Ascending aorta (tissue), 2 donors: ENCODE measurements around the gene ADAM19. TPM values are rescaled to one million over a fixed set of nuclear protein-coding genes. Genes with fewer than 3 reads are reported as not detected.

Experiments
- DNase-seq, 2 donors: peaks; one replicate each; pipeline ENCODE4 v3.0.0-alpha.2; 2019; ENCODE audit warnings: low spot score in 2 of 2
- H3K27ac ChIP-seq, 2 donors: fragments of 200-600 bp; sonication (generic); one replicate each; pipeline ENCODE4 v1.5.1; 2016 to 2017; ENCODE audit warnings: mild to moderate bottlenecking in 1 of 2
- H3K27me3 ChIP-seq: fragments of 200-600 bp; sonication (generic); one replicate; pipeline ENCODE4 v1.5.1; 2017
- H3K36me3 ChIP-seq, 2 donors: fragments of 200-600 bp; sonication (generic); one replicate each; pipeline ENCODE4 v1.5.1; 2016
- H3K4me1 ChIP-seq, 2 donors: fragments of 200-600 bp; sonication (generic); one replicate each; pipeline ENCODE4 v1.5.1; 2016 to 2017; ENCODE audit warnings: mild to moderate bottlenecking in 1 of 2
- H3K4me3 ChIP-seq, 2 donors: fragments of 200-600 bp; sonication (generic); one replicate each; pipeline ENCODE4 v1.5.1; 2016 to 2017; ENCODE audit warnings: mild to moderate bottlenecking in 1 of 2
- H3K9me3 ChIP-seq, 2 donors: fragments of 200-600 bp; sonication (generic); one replicate each; pipeline ENCODE4 v1.5.1; 2016
- intact Hi-C: fragments of 100-400 bp; cut with DNase I; formaldehyde crosslinking; loops from one replicate; pipeline ENCODE4 v1.15.1; 2023
- total RNA-seq: library from RNA; depleted of rRNA; stranded (reverse); fragments of >200 nt; gene quantifications from one replicate; pipeline ENCODE4 v1.1.0, GENCODE V29; 2016
- TF ChIP-seq, protein P1 (sequence below), 3 experiments: fragments of 200-600 bp in 2 of 3; fragments of 450-650 bp in 1 of 3; sonication (generic) in 2 of 3; IDR thresholded peaks; one replicate each; pipeline ENCODE4 v1.5.1; 2016 to 2019; ENCODE audit warnings: antibody characterized with exemption in 3 of 3, mild to moderate bottlenecking in 1 of 3, moderate library complexity in 1 of 3

Gene ADAM19
- total RNA-seq, 1 donor from 2014 or later, result 11.7 TPM

DNA sequence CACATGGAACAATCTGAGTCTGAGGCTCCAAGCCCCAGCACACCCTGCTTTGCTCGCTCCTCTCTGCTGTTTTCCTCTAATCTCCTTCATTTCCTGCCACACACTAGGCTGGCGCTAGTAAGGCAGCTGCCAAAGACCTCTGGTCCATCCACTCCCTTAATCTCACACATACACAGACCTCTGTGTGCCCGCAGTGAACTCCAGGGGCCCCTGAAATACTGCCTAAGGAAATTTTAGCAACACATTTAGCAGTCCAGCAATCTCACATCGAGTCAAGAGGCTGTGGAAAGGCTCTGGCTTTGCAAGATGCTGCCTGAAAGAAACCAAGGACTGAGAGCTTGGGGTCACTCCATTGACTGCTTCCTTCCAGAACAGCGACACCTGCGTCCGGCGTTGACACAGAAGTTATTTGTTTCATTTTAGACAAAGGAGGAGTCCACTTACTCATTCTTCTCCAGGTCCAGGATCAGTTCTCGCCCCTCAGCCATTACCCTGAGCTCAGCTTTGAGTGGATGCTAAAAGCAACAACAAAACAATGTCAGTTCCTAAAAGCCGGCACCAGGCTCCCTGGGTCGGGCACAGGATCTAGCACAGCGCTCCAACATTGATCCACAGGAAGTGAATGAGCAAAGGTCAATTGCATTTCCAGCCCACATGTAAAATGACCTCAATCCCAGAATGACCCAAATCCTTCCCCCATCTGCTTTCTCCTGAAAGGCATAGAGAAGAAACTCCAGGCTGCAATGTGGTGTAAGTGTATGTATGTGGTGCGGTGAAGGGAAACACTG lies 11.5 kb downstream of the ADAM19 start:
- intact Hi-C loops, result loop anchor here (1.0 to 5.0 kb wide), 3 partner anchors 11 to 182 kb away; partner anchors contain the start of gene ADAM19
- no peak for DNase-seq
- Histone ChIP-seq H3K9me3 (no peaks in the 10 kb centered on the region), H3K4me3 (peak overlapping the region in 1 of 2 donors; percentile 23), H3K27me3 (no peaks in the 10 kb centered on the region), H3K4me1 (peaks cover 6 to 34% of the 10 kb centered on the region in 2 donors), H3K27ac (peak overlapping the region; percentile 81 to 83), H3K36me3 (no peaks in the 10 kb centered on the region)
- TF ChIP-seq, protein P1, sequence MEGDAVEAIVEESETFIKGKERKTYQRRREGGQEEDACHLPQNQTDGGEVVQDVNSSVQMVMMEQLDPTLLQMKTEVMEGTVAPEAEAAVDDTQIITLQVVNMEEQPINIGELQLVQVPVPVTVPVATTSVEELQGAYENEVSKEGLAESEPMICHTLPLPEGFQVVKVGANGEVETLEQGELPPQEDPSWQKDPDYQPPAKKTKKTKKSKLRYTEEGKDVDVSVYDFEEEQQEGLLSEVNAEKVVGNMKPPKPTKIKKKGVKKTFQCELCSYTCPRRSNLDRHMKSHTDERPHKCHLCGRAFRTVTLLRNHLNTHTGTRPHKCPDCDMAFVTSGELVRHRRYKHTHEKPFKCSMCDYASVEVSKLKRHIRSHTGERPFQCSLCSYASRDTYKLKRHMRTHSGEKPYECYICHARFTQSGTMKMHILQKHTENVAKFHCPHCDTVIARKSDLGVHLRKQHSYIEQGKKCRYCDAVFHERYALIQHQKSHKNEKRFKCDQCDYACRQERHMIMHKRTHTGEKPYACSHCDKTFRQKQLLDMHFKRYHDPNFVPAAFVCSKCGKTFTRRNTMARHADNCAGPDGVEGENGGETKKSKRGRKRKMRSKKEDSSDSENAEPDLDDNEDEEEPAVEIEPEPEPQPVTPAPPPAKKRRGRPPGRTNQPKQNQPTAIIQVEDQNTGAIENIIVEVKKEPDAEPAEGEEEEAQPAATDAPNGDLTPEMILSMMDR (IDR thresholded peaks at IDR 0.05), result no peak

DNA sequence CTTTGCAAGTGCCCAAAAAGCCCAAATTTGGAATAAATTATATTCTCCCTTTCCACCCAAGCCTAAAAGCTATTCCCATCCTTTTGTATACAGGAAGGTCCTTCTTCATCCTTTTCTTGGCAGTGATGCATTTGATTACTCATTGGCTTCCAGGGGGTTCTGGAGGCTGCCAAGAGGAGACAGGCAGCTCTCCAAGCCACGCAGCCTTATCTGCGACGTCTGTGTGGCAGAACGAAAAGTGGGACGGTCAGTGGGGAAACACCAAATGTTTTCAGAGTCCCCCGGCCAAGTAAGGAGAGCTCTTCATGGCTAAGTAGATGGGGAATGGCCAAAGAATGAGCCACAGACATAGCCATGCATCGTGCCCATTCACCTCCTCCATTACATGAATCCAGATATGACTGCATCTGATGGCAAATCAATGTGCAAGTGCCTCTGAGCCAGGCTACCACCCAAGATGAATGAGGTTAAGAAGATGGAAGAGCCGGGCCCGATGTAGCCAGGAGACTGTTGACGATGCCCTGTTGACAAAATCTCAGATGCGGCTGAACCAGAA lies 12.1 kb downstream of the ADAM19 start:
- TF ChIP-seq, protein P1 (IDR thresholded peaks at IDR 0.05), result no peak
- no peaks in the 10 kb centered on the region for H3K9me3 ChIP-seq
- peak overlapping the region; percentile 81 to 83 for H3K27ac ChIP-seq
- H3K4me1 ChIP-seq, result peaks cover 6 to 39% of the 10 kb centered on the region in 2 donors
- peak in 1 of 2 donors; percentile 84 for DNase-seq
- peak overlapping the region in 1 of 2 donors; percentile 23 for H3K4me3 ChIP-seq
- H3K36me3 ChIP-seq, result no peaks in the 10 kb centered on the region
- intact Hi-C loops, result loop anchor here (1.0 to 5.0 kb wide), 3 partner anchors 12 to 181 kb away; partner anchors contain the start of gene ADAM19
- no peaks in the 10 kb centered on the region for H3K27me3 ChIP-seq

DNA sequence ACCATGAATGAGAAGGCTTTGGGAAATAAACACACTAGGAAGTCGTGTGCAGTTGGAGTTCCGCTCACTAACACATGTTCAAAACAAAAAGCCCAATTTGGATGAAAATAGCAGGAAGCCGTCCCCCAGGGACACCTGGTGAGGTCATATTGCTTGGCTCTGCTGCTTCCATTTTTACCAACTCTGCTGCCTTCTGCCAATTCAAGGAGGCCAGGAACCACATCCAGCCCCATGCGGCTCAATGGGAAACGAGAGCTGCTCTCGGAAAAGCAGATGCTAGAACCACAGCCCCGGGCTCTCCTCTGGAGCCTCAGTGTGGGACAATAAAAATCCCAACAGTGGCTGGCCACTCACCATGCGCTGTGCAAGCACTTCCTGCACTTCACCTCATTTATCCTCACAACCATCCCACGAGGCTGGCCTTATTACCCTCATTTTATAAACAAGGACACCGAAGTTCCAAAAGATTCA lies 13.4 kb downstream of the ADAM19 start:
- no peaks in the 10 kb centered on the region for H3K27me3 ChIP-seq
- H3K9me3 ChIP-seq, result no peaks in the 10 kb centered on the region
- peak overlapping the region in 1 of 2 donors; percentile 30 for H3K4me3 ChIP-seq
- TF ChIP-seq, protein P1 (IDR thresholded peaks at IDR 0.05), result no peak
- H3K36me3 ChIP-seq, result no peaks in the 10 kb centered on the region
- intact Hi-C loops, result loop anchor here (2.0 to 5.0 kb wide), 2 partner anchors 49 to 180 kb away; no protein-coding TSS in a partner anchor
- peak overlapping the region; percentile 81 to 83 for H3K27ac ChIP-seq
- peaks cover 6 to 40% of the 10 kb centered on the region in 2 donors for H3K4me1 ChIP-seq
- DNase-seq, result peak; percentile 58 to 91

DNA sequence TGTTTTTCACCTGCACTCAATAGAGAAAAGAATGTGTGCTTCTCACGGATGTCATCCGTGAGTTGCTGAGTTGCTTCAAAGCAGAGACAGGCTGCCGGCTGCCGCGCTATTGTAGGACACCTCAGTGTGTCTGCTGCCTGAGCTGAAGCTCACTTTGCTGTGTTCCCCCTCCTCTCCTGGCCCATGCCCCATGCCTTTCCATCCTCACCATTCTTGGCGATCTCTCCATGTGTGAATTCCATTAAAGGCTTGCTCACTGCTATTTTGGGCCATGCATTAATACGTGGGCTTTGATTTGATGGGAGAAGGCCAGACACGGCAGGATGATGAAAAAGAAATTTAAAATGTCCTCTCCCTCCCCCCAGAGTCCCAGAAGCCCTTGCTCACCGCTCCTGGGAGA lies 14.5 kb downstream of the ADAM19 start:
- intact Hi-C loops, result loop anchor here (5.0 kb wide), 1 partner anchor 179 kb away; no protein-coding TSS in a partner anchor
- Histone ChIP-seq H3K36me3 (no peaks in the 10 kb centered on the region), H3K27ac (peak overlapping the region; percentile 81 to 83), H3K4me1 (peaks cover 6 to 40% of the 10 kb centered on the region in 2 donors), H3K27me3 (no peaks in the 10 kb centered on the region), H3K4me3 (peak overlapping the region in 1 of 2 donors; percentile 30), H3K9me3 (no peaks in the 10 kb centered on the region)
- TF ChIP-seq, protein P1 (IDR thresholded peaks at IDR 0.05), result no peak
- peak in 1 of 2 donors; percentile 66 for DNase-seq

DNA sequence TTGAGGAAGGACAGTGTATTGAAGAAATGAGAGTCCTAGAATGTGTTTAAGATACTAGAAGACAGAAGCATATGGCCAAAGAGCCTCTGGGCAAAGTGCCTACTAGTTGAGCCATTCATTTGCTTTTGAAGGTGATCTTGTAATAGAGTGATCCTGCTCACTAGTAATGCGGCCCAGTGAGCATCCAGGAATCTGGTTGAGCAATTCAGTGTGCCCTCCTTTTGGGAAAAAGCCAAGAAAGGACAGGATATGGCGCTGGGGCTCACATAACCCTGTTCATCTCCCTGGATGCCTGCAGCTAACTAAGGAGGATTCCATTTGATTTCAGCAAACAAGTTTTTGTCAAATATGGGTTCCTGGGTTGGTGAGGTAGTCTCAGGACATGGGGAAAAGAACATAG lies 16.3 kb downstream of the ADAM19 start:
- TF ChIP-seq, protein P1 (IDR thresholded peaks at IDR 0.05), result no peak
- intact Hi-C loops, result no loop called here
- Histone ChIP-seq H3K4me1 (peaks cover 6 to 38% of the 10 kb centered on the region in 2 donors), H3K4me3 (no peak overlapping the region), H3K9me3 (no peaks in the 10 kb centered on the region), H3K27ac (peak overlapping the region; percentile 54 to 56), H3K27me3 (no peaks in the 10 kb centered on the region), H3K36me3 (no peaks in the 10 kb centered on the region)
- DNase-seq, result peak in 1 of 2 donors; percentile 43
